ENCODE measurements around the gene CGB3. TPM values are rescaled to one million over a fixed set of nuclear protein-coding genes. Genes with fewer than 3 reads are reported as not detected.

CGB3 gene
- total and polyA plus RNA-seq, 10 donors = not detected

- intact Hi-C loops (cut with DNase I; ENCODE audit: low total_unique reads) = no loop called here
- Histone ChIP-seq H3K4me3 (peak overlapping the region; percentile 60 to 90 (median 80)), H3K4me1 (peaks cover 14 to 58% (median 37%) of the 10 kb centered on the region in 6 donors), H3K9me3 (no peaks in the 10 kb centered on the region), H3K36me3 (peaks cover 0 to 42% (median 7%) of the 10 kb centered on the region in 6 donors), H3K27ac (peak overlapping the region in 7 of 8 donors; percentile 91 to 98 (median 95)), H3K27me3 (replicated peaks in 1 of 7) (no peaks in the 10 kb centered on the region)
- WGBS, 5 donors = 37 to 55% (median 48%) methylated on average over 8 of the region's 8 CpGs
- no peak for TF ChIP-seq CTCF (IDR thresholded peaks at IDR 0.05 in 8 of 11, conservative IDR thresholded peaks at IDR 0.05 in 3 of 11)
- TF ChIP-seq POLR2AphosphoS5 (IDR thresholded peaks at IDR 0.05) = no peak
- TF ChIP-seq POLR2A (IDR thresholded peaks at IDR 0.05) = no peak
- peak; percentile 81 for DNase-seq
These were observed 32.1 kb downstream of the CGB3 start for GRCh38 chr19:48991873-48992580.

GRCh38 chr19:48991011-48991609 lies 33.0 kb downstream of the CGB3 start:
- no peaks in the 10 kb centered on the region for H3K9me3 ChIP-seq
- H3K4me1 ChIP-seq = peaks cover 14 to 56% (median 37%) of the 10 kb centered on the region in 6 donors
- peaks cover 0 to 52% (median 8%) of the 10 kb centered on the region in 6 donors for H3K36me3 ChIP-seq
- intact Hi-C loops (cut with DNase I; ENCODE audit: low total_unique reads) = no loop called here
- TF ChIP-seq CTCF (IDR thresholded peaks at IDR 0.05 in 8 of 11, conservative IDR thresholded peaks at IDR 0.05 in 3 of 11) (no peak), POLR2AphosphoS5 (IDR thresholded peaks at IDR 0.05) (no peak), POLR2A (IDR thresholded peaks at IDR 0.05) (no peak)
- H3K27ac ChIP-seq = peak overlapping the region in 2 of 8 donors; percentile 91 to 97
- no peaks in the 10 kb centered on the region for H3K27me3 ChIP-seq (replicated peaks in 1 of 7)
- peak overlapping the region in 1 of 8 donors; percentile 90 for H3K4me3 ChIP-seq
- 86 to 97% (median 93%) methylated on average over 20 to 22 of the region's 22 CpGs for WGBS, 5 donors
- DNase-seq = no peak

- Histone ChIP-seq H3K27ac (no peak overlapping the region), H3K4me1 (peaks cover 14 to 49% (median 34%) of the 10 kb centered on the region in 6 donors), H3K27me3 (replicated peaks in 1 of 7) (no peaks in the 10 kb centered on the region), H3K9me3 (no peaks in the 10 kb centered on the region), H3K36me3 (peaks cover 0 to 59% (median 13%) of the 10 kb centered on the region in 6 donors), H3K4me3 (no peak overlapping the region)
- no peak for TF ChIP-seq POLR2A (IDR thresholded peaks at IDR 0.05)
- TF ChIP-seq POLR2AphosphoS5 (IDR thresholded peaks at IDR 0.05) = no peak
- TF ChIP-seq CTCF (IDR thresholded peaks at IDR 0.05 in 8 of 11, conservative IDR thresholded peaks at IDR 0.05 in 3 of 11) = no peak
- intact Hi-C loops (cut with DNase I; ENCODE audit: low total_unique reads) = no loop called here
- WGBS, 5 donors = 73 to 92% (median 76%) methylated on average over 4 of the region's 4 CpGs
- no peak for DNase-seq
These were observed 33.7 kb downstream of the CGB3 start for GRCh38 chr19:48990400-48990799.

GRCh38 chr19:48989701-48990291 lies 34.3 kb downstream of the CGB3 start:
- peaks cover 0 to 65% (median 19%) of the 10 kb centered on the region in 6 donors for H3K36me3 ChIP-seq
- H3K27ac ChIP-seq = no peak overlapping the region
- no peak for TF ChIP-seq CTCF (IDR thresholded peaks at IDR 0.05 in 8 of 11, conservative IDR thresholded peaks at IDR 0.05 in 3 of 11)
- no peak for TF ChIP-seq POLR2AphosphoS5 (IDR thresholded peaks at IDR 0.05)
- no peak for TF ChIP-seq POLR2A (IDR thresholded peaks at IDR 0.05)
- no peak overlapping the region for H3K4me3 ChIP-seq
- H3K4me1 ChIP-seq = peaks cover 13 to 43% (median 28%) of the 10 kb centered on the region in 6 donors
- no peak for DNase-seq
- WGBS, 5 donors = 86 to 93% (median 88%) methylated on average over 15 to 17 of the region's 17 CpGs
- no peaks in the 10 kb centered on the region for H3K9me3 ChIP-seq
- intact Hi-C loops (cut with DNase I; ENCODE audit: low total_unique reads) = no loop called here
- H3K27me3 ChIP-seq (replicated peaks in 1 of 7) = no peaks in the 10 kb centered on the region
